ENCODE results near the gene PDGFB.

GRCh38 chr22:39276440-39277141, 31.8 kb upstream of the PDGFB start:
- TF ChIP-seq, protein P1, sequence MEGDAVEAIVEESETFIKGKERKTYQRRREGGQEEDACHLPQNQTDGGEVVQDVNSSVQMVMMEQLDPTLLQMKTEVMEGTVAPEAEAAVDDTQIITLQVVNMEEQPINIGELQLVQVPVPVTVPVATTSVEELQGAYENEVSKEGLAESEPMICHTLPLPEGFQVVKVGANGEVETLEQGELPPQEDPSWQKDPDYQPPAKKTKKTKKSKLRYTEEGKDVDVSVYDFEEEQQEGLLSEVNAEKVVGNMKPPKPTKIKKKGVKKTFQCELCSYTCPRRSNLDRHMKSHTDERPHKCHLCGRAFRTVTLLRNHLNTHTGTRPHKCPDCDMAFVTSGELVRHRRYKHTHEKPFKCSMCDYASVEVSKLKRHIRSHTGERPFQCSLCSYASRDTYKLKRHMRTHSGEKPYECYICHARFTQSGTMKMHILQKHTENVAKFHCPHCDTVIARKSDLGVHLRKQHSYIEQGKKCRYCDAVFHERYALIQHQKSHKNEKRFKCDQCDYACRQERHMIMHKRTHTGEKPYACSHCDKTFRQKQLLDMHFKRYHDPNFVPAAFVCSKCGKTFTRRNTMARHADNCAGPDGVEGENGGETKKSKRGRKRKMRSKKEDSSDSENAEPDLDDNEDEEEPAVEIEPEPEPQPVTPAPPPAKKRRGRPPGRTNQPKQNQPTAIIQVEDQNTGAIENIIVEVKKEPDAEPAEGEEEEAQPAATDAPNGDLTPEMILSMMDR (IDR thresholded peaks at IDR 0.05), result no peak
- TF ChIP-seq POLR2A (IDR thresholded peaks at IDR 0.05), result no peak

Data from body of pancreas (tissue), 4 donors.